NCI-H1048 (cell line): Measurements from ENCODE around the gene USP16.

Experiments
- DNase-seq: peaks from one replicate; lab custom pipeline; 2025; lab: John Stamatoyannopoulos, UW

USP16 gene

GRCh38 chr21:29083306-29083705, 58.8 kb downstream of the USP16 start:
- no peak for DNase-seq

GRCh38 chr21:29084372-29084771, 59.9 kb downstream of the USP16 start:
- no peak for DNase-seq

GRCh38 chr21:29085106-29085752, 60.8 kb downstream of the USP16 start:
- DNase-seq = no peak

DNA sequence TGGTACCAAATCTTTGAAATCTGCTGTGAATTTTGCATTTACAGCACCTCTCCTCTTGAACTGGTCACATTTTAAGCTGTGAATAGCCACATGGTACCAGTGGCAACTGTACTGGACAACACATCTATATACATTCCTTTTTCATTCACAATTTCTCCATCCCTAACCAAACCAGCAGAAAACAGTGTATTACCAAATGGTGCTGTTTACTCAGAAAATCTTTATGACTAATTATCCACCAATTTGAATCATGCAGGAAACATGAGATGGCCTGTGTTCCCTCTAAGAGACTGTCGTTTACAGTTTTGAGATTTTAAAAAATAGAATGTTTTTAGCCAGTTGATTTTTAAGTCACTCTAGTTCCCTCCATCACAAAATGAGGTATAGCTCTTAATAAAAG, 66.6 kb downstream of the USP16 start:
- no peak for DNase-seq

DNA sequence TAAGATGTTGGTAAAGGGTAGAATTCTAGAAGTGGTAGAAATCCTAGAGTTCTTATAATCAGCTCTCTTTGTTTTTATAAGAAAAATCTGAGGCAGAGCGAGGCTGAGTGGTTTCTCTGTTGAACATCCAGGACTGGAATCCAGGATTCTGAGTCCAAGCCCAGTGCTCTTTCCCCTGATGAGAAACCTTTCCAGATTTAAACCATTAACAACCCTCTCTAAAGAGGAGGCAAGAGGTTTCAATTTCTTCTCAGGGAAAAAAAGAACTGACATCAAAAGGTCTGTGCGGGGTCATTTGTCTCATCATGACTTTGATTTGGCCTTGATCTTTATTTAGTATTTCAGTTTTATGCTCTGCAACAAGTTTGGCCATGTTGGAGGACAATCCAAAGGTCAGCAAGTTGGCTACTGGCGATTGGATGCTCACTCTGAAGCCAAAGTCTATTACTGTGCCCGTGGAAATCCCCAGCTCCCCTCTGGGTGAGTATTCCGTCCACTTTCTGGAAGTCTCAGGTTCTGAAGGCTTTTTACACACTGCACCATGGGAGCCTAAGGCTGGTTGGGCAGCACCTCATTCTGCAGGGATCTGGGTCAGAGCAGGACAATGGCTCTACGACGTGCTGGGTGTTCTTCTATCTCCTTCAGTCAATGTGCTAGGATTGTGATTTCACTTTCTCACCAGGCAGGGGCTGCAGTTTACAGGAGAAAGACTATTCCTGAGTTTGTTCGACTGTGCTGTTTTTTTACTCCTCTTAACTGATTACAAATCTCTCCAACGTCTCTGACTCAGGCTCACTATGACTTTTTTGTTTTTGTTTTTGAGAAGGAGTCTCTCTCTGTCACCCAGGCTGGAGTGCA, 67.9 kb downstream of the USP16 start:
- DNase-seq = no peak

GRCh38 chr21:29096218-29097015, 71.9 kb downstream of the USP16 start:
- DNase-seq = no peak

- no peak for DNase-seq
These were observed 73.7 kb downstream of the USP16 start for GRCh38 chr21:29098156-29098555.

GRCh38 chr21:29102791-29103257, 78.4 kb downstream of the USP16 start:
- DNase-seq = no peak
